Skeletal muscle satellite cell (primary cell): Measurements from ENCODE around the gene LETM1.

ENCODE experiments used
- H3K27me3 ChIP-seq: 2 replicates; pipeline ENCODE4 v1.7.0; 2013; ENCODE audit warnings: low read length; ENCODE audit not compliant: control insufficient read depth, insufficient read depth
- H3K36me3 ChIP-seq: 2 replicates; pipeline ENCODE4 v1.7.0; 2013; ENCODE audit warnings: mild to moderate bottlenecking, control low read depth, low read length; ENCODE audit not compliant: insufficient read depth
- H3K4me1 ChIP-seq: 2 replicates; pipeline ENCODE4 v1.7.0; 2013; ENCODE audit warnings: low read length; ENCODE audit not compliant: control insufficient read depth, insufficient read depth
- H3K4me2 ChIP-seq: 2 replicates; pipeline ENCODE4 v1.7.0; 2013; ENCODE audit warnings: mild to moderate bottlenecking, low read length
- H3K4me3 ChIP-seq: 2 replicates; pipeline ENCODE4 v1.7.0; 2013; ENCODE audit warnings: low read length
- H3K9ac ChIP-seq: 2 replicates; pipeline ENCODE4 v1.7.0; 2013; ENCODE audit warnings: mild to moderate bottlenecking, low read depth, low read length, moderate library complexity
- H3K9me3 ChIP-seq: replicated peaks from 2 replicates; pipeline ENCODE4 v1.7.0; 2013; ENCODE audit warnings: mild to moderate bottlenecking, control low read depth, low read length

LETM1 gene

GRCh38 chr4:1809754-1810502 is 46.0 kb downstream of the LETM1 start:
- H3K36me3 ChIP-seq = peaks cover 22% of the 10 kb centered on the region
- H3K9ac ChIP-seq = no peak overlapping the region
- H3K4me3 ChIP-seq = no peak overlapping the region
- H3K9me3 ChIP-seq = no peaks in the 10 kb centered on the region
- H3K4me2 ChIP-seq = no peak overlapping the region
- no peaks in the 10 kb centered on the region for H3K27me3 ChIP-seq
- no peaks in the 10 kb centered on the region for H3K4me1 ChIP-seq

- Histone ChIP-seq H3K27me3 (no peaks in the 10 kb centered on the region), H3K9me3 (no peaks in the 10 kb centered on the region), H3K4me3 (no peak overlapping the region), H3K9ac (no peak overlapping the region), H3K36me3 (peaks cover 14% of the 10 kb centered on the region), H3K4me1 (no peaks in the 10 kb centered on the region), H3K4me2 (no peak overlapping the region)
These were observed 46.9 kb downstream of the LETM1 start for GRCh38 chr4:1808851-1809753.

- H3K4me3 ChIP-seq = no peak overlapping the region
- peaks cover 7% of the 10 kb centered on the region for H3K36me3 ChIP-seq
- H3K27me3 ChIP-seq = no peaks in the 10 kb centered on the region
- H3K4me2 ChIP-seq = no peak overlapping the region
- H3K9me3 ChIP-seq = no peaks in the 10 kb centered on the region
- no peak overlapping the region for H3K9ac ChIP-seq
- no peaks in the 10 kb centered on the region for H3K4me1 ChIP-seq
These were observed 47.6 kb downstream of the LETM1 start for GRCh38 chr4:1808396-1808795.

DNA sequence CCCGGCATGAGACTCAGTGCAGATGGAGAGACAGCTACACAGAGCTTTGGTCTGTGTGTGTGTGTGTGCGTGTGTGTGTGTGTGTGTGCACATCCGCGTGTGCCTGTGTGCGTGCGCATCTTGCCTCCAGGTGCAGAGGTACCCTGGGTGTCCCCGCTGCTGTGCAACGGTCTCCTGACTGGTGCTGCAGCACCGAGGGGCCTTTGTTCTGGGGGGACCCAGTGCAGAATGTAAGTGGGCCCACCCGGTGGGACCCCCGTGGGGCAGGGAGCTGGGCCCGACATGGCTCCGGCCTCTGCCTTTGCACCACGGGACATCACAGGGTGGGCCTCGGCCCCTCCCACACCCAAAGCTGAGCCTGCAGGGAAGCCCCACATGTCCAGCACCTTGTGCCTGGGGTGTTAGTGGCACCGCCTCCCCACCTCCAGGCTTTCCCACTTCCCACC is 48.6 kb downstream of the LETM1 start:
- Histone ChIP-seq H3K36me3 (peaks cover 3% of the 10 kb centered on the region), H3K4me1 (peaks cover 2% of the 10 kb centered on the region), H3K4me3 (no peak overlapping the region), H3K9me3 (no peaks in the 10 kb centered on the region), H3K9ac (no peak overlapping the region), H3K27me3 (no peaks in the 10 kb centered on the region), H3K4me2 (no peak overlapping the region)

- no peaks in the 10 kb centered on the region for H3K27me3 ChIP-seq
- no peak overlapping the region for H3K9ac ChIP-seq
- peaks cover 6% of the 10 kb centered on the region for H3K4me1 ChIP-seq
- no peaks in the 10 kb centered on the region for H3K9me3 ChIP-seq
- H3K4me2 ChIP-seq = no peak overlapping the region
- H3K36me3 ChIP-seq = peaks cover 3% of the 10 kb centered on the region
- no peak overlapping the region for H3K4me3 ChIP-seq
These were observed 49.2 kb downstream of the LETM1 start for GRCh38 chr4:1806596-1807331.

GRCh38 chr4:1806223-1806564 is 49.8 kb downstream of the LETM1 start:
- Histone ChIP-seq H3K4me2 (no peak overlapping the region), H3K4me3 (no peak overlapping the region), H3K4me1 (peaks cover 6% of the 10 kb centered on the region), H3K9me3 (no peaks in the 10 kb centered on the region), H3K9ac (no peak overlapping the region), H3K27me3 (no peaks in the 10 kb centered on the region), H3K36me3 (peaks cover 3% of the 10 kb centered on the region)

DNA sequence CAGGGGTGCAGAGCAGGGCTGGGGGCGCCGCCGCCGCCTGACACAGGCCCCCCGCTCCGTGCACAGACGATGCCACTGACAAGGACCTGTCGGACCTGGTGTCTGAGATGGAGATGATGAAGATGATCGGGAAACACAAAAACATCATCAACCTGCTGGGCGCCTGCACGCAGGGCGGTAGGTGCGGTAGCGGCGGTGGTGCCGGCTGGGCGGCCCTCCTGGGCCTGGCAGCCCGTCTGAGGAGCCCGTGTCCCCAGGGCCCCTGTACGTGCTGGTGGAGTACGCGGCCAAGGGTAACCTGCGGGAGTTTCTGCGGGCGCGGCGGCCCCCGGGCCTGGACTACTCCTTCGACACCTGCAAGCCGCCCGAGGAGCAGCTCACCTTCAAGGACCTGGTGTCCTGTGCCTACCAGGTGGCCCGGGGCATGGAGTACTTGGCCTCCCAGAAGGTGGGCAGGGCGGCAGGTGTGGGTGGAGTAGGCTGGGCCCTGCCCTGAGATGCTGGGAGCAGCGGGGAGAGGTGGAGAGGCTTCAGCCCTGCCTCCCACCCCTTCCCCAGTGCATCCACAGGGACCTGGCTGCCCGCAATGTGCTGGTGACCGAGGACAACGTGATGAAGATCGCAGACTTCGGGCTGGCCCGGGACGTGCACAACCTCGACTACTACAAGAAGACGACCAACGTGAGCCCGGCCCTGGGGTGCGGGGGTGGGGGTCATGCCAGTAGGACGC is 50.3 kb downstream of the LETM1 start:
- H3K36me3 ChIP-seq = no peaks in the 10 kb centered on the region

DNA sequence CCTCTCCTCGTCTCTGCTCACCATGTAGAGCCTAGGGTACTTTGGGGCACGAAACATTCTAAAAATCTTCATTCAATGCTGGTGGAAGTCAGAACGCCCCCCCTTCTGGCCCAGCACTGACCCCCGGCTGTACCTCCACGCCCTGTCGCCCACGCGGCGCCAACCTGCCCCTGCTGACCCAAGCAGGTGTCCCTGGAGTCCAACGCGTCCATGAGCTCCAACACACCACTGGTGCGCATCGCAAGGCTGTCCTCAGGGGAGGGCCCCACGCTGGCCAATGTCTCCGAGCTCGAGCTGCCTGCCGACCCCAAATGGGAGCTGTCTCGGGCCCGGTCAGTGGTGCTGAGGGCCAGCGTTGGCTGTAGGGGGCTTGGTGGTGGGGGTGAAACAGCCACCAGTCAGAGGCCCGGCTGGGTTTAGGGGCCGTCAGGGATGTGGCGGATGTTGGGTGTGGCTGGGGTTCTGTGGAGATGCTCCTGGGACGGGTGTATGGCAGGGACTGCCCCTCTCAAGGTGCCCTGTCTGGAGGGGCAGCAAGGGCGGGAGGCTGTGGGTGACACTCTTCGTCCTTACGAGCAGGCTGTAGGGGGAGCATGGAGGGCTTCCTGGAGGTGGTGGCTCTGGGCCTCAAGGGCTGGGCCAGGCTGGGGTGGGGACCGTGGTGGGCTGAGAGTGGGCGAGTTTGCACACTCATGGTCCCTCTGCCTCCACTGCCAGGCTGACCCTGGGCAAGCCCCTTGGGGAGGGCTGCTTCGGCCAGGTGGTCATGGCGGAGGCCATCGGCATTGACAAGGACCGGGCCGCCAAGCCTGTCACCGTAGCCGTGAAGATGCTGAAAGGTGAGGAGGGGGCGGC is 51.1 kb downstream of the LETM1 start:
- Histone ChIP-seq H3K4me2 (no peak overlapping the region), H3K9ac (no peak overlapping the region), H3K36me3 (no peaks in the 10 kb centered on the region), H3K4me1 (peaks cover 6% of the 10 kb centered on the region), H3K9me3 (no peaks in the 10 kb centered on the region), H3K27me3 (no peaks in the 10 kb centered on the region), H3K4me3 (no peak overlapping the region)

More for the DNA sequence above, 50.3 kb downstream of the LETM1 start:
- Histone ChIP-seq H3K27me3 (no peaks in the 10 kb centered on the region), H3K4me3 (no peak overlapping the region), H3K4me2 (no peak overlapping the region), H3K9ac (no peak overlapping the region), H3K9me3 (no peaks in the 10 kb centered on the region), H3K4me1 (peaks cover 6% of the 10 kb centered on the region)

- Histone ChIP-seq H3K4me1 (peaks cover 6% of the 10 kb centered on the region), H3K36me3 (no peaks in the 10 kb centered on the region), H3K4me2 (no peak overlapping the region), H3K9me3 (no peaks in the 10 kb centered on the region), H3K27me3 (peaks cover 2% of the 10 kb centered on the region), H3K4me3 (no peak overlapping the region), H3K9ac (no peak overlapping the region)
These were observed 52.2 kb downstream of the LETM1 start for GRCh38 chr4:1803523-1804423.
